Measurements from ENCODE around the gene GALNTL6.
"Not testable (repeated sequence)": the region's sequence is repeated elsewhere in the genome, so short reads cannot be mapped to it uniquely, and the experiment has no call there.

The GALNTL6 gene

GRCh38 chr4:172871381-172871780 lies 1058.2 kb downstream of the GALNTL6 start:
- no peak for DNase-seq (ENCODE audit: low read depth in 2 of 2)
- H3K4me3 ChIP-seq (replicated peaks in 1 of 2; ENCODE audit: low read depth in 2 of 2, low read length in 2 of 2), result no peak overlapping the region
- no peak for TF ChIP-seq CTCF (IDR thresholded peaks at IDR 0.05; ENCODE audit: low read depth, low read length)

DNA sequence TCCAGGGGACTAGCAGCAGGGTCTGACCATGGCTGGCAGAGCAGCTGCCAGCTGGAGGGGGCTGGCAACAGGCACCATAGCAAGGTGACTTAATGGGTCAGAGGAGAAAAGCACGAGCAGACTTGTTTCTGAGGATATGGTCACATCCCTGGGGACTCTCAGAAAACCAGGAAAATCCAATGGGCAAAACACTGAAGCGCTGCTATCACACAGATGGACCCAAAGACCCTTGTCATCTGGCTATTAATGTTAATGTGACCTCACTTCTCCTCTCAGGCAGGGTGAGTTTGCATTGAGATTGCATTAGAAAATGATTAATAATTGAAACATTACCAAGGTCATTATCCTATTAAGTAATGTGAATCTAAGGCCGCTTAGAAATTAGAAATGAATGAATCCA lies 1061.7 kb downstream of the GALNTL6 start:
- TF ChIP-seq CTCF (IDR thresholded peaks at IDR 0.05; ENCODE audit: low read depth, low read length), result no peak
- no peak overlapping the region for H3K4me3 ChIP-seq (replicated peaks in 1 of 2; ENCODE audit: low read depth in 2 of 2, low read length in 2 of 2)
- no peak for DNase-seq (ENCODE audit: low read depth in 2 of 2)

GRCh38 chr4:172876394-172876793 lies 1063.2 kb downstream of the GALNTL6 start:
- no peak for DNase-seq (ENCODE audit: low read depth in 2 of 2)
- H3K4me3 ChIP-seq (replicated peaks in 1 of 2; ENCODE audit: low read depth in 2 of 2, low read length in 2 of 2), result no peak overlapping the region
- TF ChIP-seq CTCF (IDR thresholded peaks at IDR 0.05; ENCODE audit: low read depth, low read length), result no peak

- no peak overlapping the region for H3K4me3 ChIP-seq (replicated peaks in 1 of 2; ENCODE audit: low read depth in 2 of 2, low read length in 2 of 2)
- DNase-seq (ENCODE audit: low read depth in 2 of 2), result no peak
- TF ChIP-seq CTCF (IDR thresholded peaks at IDR 0.05; ENCODE audit: low read depth, low read length), result no peak
Measured at GRCh38 chr4:172881645-172882044, 1068.4 kb downstream of the GALNTL6 start.

GRCh38 chr4:172887358-172887757 lies 1074.2 kb downstream of the GALNTL6 start:
- not testable (repeated sequence) for H3K4me3 ChIP-seq (replicated peaks in 1 of 2; ENCODE audit: low read depth in 2 of 2, low read length in 2 of 2); DNase-seq (ENCODE audit: low read depth in 2 of 2)

- H3K4me3 ChIP-seq (replicated peaks in 1 of 2; ENCODE audit: low read depth in 2 of 2, low read length in 2 of 2), result no peak overlapping the region
- DNase-seq (ENCODE audit: low read depth in 2 of 2), result no peak
- TF ChIP-seq CTCF (IDR thresholded peaks at IDR 0.05; ENCODE audit: low read depth, low read length), result no peak
Measured at GRCh38 chr4:172887959-172888358, 1074.8 kb downstream of the GALNTL6 start.

GRCh38 chr4:172892300-172892699 lies 1079.1 kb downstream of the GALNTL6 start:
- no peak overlapping the region for H3K4me3 ChIP-seq (replicated peaks in 1 of 2; ENCODE audit: low read depth in 2 of 2, low read length in 2 of 2)
- peak; percentile 5 to 56 for DNase-seq (ENCODE audit: low read depth in 2 of 2)
- peak; percentile 89 for TF ChIP-seq CTCF (IDR thresholded peaks at IDR 0.05; ENCODE audit: low read depth, low read length)

Data from cardiac fibroblast (primary cell).